Colonic mucosa (tissue), 4 donors: ENCODE data around the gene RIOX2. TPM values are rescaled to one million over a fixed set of nuclear protein-coding genes. Genes with fewer than 3 reads are reported as not detected.

Experiments used
- DNase-seq: peaks from one replicate; pipeline ENCODE4 v3.0.0-alpha.2; 2020
- H3K27ac ChIP-seq: fragments of 200-600 bp; one replicate; pipeline ENCODE4 v1.8.0; 2021
- H3K27me3 ChIP-seq: fragments of 200-600 bp; one replicate; pipeline ENCODE4 v1.8.0; 2021
- H3K36me3 ChIP-seq: fragments of 200-600 bp; one replicate; pipeline ENCODE4 v1.8.0; 2021
- H3K4me1 ChIP-seq: fragments of 200-600 bp; one replicate; pipeline ENCODE4 v1.8.0; 2021; ENCODE audit warnings: mild to moderate bottlenecking
- H3K4me3 ChIP-seq: fragments of 200-600 bp; one replicate; pipeline ENCODE4 v1.8.0; 2021
- H3K9ac ChIP-seq, 2 donors: one replicate each; pipeline ENCODE4 v1.7.0; 2013; ENCODE audit warnings: control low read depth in 2 of 2, low read depth in 2 of 2, low read length in 2 of 2
- H3K9me3 ChIP-seq: fragments of 200-600 bp; one replicate; pipeline ENCODE4 v1.8.0; 2021
- CTCF ChIP-seq: fragments of 200-600 bp; IDR thresholded peaks from one replicate; pipeline ENCODE4 v1.8.0; 2022; ENCODE audit warnings: antibody characterized with exemption, mild to moderate bottlenecking
- intact Hi-C: fragments of 100-400 bp; cut with DNase I; formaldehyde crosslinking; loops from one replicate; pipeline ENCODE4 v1.14.1; 2022
- total RNA-seq, 2 donors: library from RNA; stranded (reverse); fragmentation: NEBNext Ultra II Directional in 1 of 2; extraction: Animal tissue kit (Norgen Biotek cat#: 25700) in 1 of 2; gene quantifications; one replicate each; pipeline ENCODE4 v1.2.1, GENCODE V29; 2021
- donor health status: healthy.
- donor health status: DM: no; HTN: no; CAD: no.
- donor health status: DM: no; HTN: no; CAD: no.

Gene RIOX2
- total RNA-seq, 2 donors from 2014 or later = 17.6 to 21.9 TPM

- intact Hi-C loops = loop anchor here (10.0 kb wide), 1 partner anchor 74 kb away; no protein-coding TSS in a partner anchor
- H3K36me3 ChIP-seq = no peaks in the 10 kb centered on the region
Measured at GRCh38 chr3:97949110-97949485, 23.1 kb downstream of the RIOX2 start.

GRCh38 chr3:97948351-97949109, 23.7 kb downstream of the RIOX2 start:
- Histone ChIP-seq H3K4me1 (no peaks in the 10 kb centered on the region), H3K36me3 (no peaks in the 10 kb centered on the region), H3K27ac (no peak overlapping the region), H3K9me3 (no peaks in the 10 kb centered on the region), H3K27me3 (no peaks in the 10 kb centered on the region), H3K9ac (no peak overlapping the region), H3K4me3 (no peak overlapping the region)
- intact Hi-C loops = loop anchor here (10.0 kb wide), 1 partner anchor 74 kb away; no protein-coding TSS in a partner anchor
- DNase-seq = no peak
- TF ChIP-seq CTCF = no peak

More at GRCh38 chr3:97949110-97949485, 23.1 kb downstream of the RIOX2 start:
- no peak for DNase-seq
- H3K4me3 ChIP-seq = no peak overlapping the region
- H3K9me3 ChIP-seq = no peaks in the 10 kb centered on the region
- no peak overlapping the region for H3K9ac ChIP-seq
- no peak for TF ChIP-seq CTCF
- no peak overlapping the region for H3K27ac ChIP-seq
- H3K4me1 ChIP-seq = no peaks in the 10 kb centered on the region
- no peaks in the 10 kb centered on the region for H3K27me3 ChIP-seq

- intact Hi-C loops = loop anchor here (10.0 kb wide), 1 partner anchor 68 kb away; no protein-coding TSS in a partner anchor
- no peak for DNase-seq
- Histone ChIP-seq H3K9ac (no peak overlapping the region), H3K27ac (no peak overlapping the region), H3K4me1 (no peaks in the 10 kb centered on the region), H3K4me3 (no peak overlapping the region), H3K9me3 (no peaks in the 10 kb centered on the region), H3K36me3 (no peaks in the 10 kb centered on the region), H3K27me3 (no peaks in the 10 kb centered on the region)
- TF ChIP-seq CTCF = no peak
Measured at GRCh38 chr3:97942801-97943546, 29.3 kb downstream of the RIOX2 start.

GRCh38 chr3:97940034-97940433, 32.2 kb downstream of the RIOX2 start:
- H3K27ac ChIP-seq = no peak overlapping the region
- no peak overlapping the region for H3K9ac ChIP-seq
- H3K36me3 ChIP-seq = no peaks in the 10 kb centered on the region
- H3K4me3 ChIP-seq = no peak overlapping the region
- intact Hi-C loops = loop anchor here (10.0 kb wide), 1 partner anchor 65 kb away; no protein-coding TSS in a partner anchor
- H3K9me3 ChIP-seq = no peaks in the 10 kb centered on the region
- no peaks in the 10 kb centered on the region for H3K27me3 ChIP-seq
- no peak for DNase-seq
- TF ChIP-seq CTCF = no peak
- no peaks in the 10 kb centered on the region for H3K4me1 ChIP-seq

GRCh38 chr3:97939401-97939800, 32.8 kb downstream of the RIOX2 start:
- no peak for DNase-seq
- no peaks in the 10 kb centered on the region for H3K4me1 ChIP-seq
- no peak for TF ChIP-seq CTCF
- no peaks in the 10 kb centered on the region for H3K36me3 ChIP-seq
- no peak overlapping the region for H3K4me3 ChIP-seq
- no peak overlapping the region for H3K27ac ChIP-seq
- no peaks in the 10 kb centered on the region for H3K27me3 ChIP-seq
- no peaks in the 10 kb centered on the region for H3K9me3 ChIP-seq
- intact Hi-C loops = loop anchor here (10.0 kb wide), 1 partner anchor 145 kb away; no protein-coding TSS in a partner anchor
- no peak overlapping the region for H3K9ac ChIP-seq
